Lower lobe of right lung (tissue), 2 donors: ENCODE results near the gene LRTM2. TPM values are rescaled to one million over a fixed set of nuclear protein-coding genes. Genes with fewer than 3 reads are reported as not detected.

Experiments
- ATAC-seq, 2 donors: fragments of 200-7000 bp; cut with Tn5 transposase; one replicate each; pipeline ENCODE4 v1.9.1; 2020 to 2022; ENCODE audit warnings: mild to moderate bottlenecking in 2 of 2, moderate library complexity in 2 of 2
- DNase-seq: peaks from one replicate; pipeline ENCODE4 v3.0.0-alpha.2; 2020
- H3K27ac ChIP-seq: fragments of 200-600 bp; one replicate; pipeline ENCODE4 v1.8.0; 2022
- H3K27me3 ChIP-seq: fragments of 200-600 bp; one replicate; pipeline ENCODE4 v1.8.0; 2022; ENCODE audit warnings: low read depth
- H3K36me3 ChIP-seq: fragments of 200-600 bp; one replicate; pipeline ENCODE4 v1.8.0; 2022; ENCODE audit warnings: mild to moderate bottlenecking
- H3K4me1 ChIP-seq: fragments of 200-600 bp; one replicate; pipeline ENCODE4 v1.8.0; 2022
- H3K4me3 ChIP-seq: fragments of 200-600 bp; one replicate; pipeline ENCODE4 v1.8.0; 2022; ENCODE audit warnings: mild to moderate bottlenecking
- H3K9me3 ChIP-seq: fragments of 200-600 bp; one replicate; pipeline ENCODE4 v1.8.0; 2022
- intact Hi-C: fragments of 100-400 bp; cut with DNase I; formaldehyde crosslinking; loops from one replicate; pipeline ENCODE4 v1.11.0; 2022
- total RNA-seq: library from RNA; stranded (reverse); fragmentation: NEBNext Ultra II Directional; extraction: Animal tissue kit (Norgen Biotek cat#: 25700); gene quantifications from one replicate; pipeline ENCODE4 v1.2.1, GENCODE V29; 2021
- TF ChIP-seq, protein P1 (sequence below): fragments of 200-600 bp; IDR thresholded peaks from one replicate; pipeline ENCODE4 v1.8.0; 2022; ENCODE audit warnings: antibody characterized with exemption, mild to moderate bottlenecking
- donor health status: DM: no; HTN: yes; CAD: no; lungs with severe emphysema.

The LRTM2 gene
- total RNA-seq, 1 donor from 2014 or later: not detected

DNA sequence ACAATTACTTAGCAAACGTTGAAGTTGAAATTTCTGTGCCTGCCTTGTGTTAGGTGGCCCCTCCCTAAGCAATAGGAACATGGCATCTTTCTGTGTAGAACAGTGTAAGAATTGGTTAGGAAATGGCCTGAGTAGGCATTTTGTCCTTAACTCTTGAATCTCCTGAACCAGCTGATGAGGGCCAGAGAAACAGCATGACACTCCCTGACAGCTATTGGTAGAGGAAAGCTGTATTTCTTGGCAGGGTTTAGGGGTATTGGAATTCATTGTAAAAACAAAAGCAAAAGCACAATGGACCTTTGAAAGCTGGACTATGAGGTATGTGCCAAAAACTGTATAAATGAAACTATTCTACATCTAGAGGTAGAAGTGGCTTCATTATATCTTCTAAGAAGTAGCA lies 40.6 kb upstream of the LRTM2 start:
- peak in 1 of 2 donors; percentile 38 for ATAC-seq
- intact Hi-C loops: no loop called here
- H3K36me3 ChIP-seq: peaks cover 40% of the 10 kb centered on the region
- H3K9me3 ChIP-seq: no peaks in the 10 kb centered on the region
- TF ChIP-seq, protein P1, sequence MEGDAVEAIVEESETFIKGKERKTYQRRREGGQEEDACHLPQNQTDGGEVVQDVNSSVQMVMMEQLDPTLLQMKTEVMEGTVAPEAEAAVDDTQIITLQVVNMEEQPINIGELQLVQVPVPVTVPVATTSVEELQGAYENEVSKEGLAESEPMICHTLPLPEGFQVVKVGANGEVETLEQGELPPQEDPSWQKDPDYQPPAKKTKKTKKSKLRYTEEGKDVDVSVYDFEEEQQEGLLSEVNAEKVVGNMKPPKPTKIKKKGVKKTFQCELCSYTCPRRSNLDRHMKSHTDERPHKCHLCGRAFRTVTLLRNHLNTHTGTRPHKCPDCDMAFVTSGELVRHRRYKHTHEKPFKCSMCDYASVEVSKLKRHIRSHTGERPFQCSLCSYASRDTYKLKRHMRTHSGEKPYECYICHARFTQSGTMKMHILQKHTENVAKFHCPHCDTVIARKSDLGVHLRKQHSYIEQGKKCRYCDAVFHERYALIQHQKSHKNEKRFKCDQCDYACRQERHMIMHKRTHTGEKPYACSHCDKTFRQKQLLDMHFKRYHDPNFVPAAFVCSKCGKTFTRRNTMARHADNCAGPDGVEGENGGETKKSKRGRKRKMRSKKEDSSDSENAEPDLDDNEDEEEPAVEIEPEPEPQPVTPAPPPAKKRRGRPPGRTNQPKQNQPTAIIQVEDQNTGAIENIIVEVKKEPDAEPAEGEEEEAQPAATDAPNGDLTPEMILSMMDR: no peak
- H3K4me3 ChIP-seq: no peak overlapping the region
- DNase-seq: no peak
- H3K4me1 ChIP-seq: peaks cover 28% of the 10 kb centered on the region
- no peaks in the 10 kb centered on the region for H3K27me3 ChIP-seq
- H3K27ac ChIP-seq: no peak overlapping the region

GRCh38 chr12:1781772-1782171 lies 38.6 kb upstream of the LRTM2 start:
- H3K36me3 ChIP-seq: peaks cover 60% of the 10 kb centered on the region
- no peaks in the 10 kb centered on the region for H3K9me3 ChIP-seq
- TF ChIP-seq, protein P1: no peak
- peaks cover 28% of the 10 kb centered on the region for H3K4me1 ChIP-seq
- H3K4me3 ChIP-seq: no peak overlapping the region
- ATAC-seq (peak; percentile 66 to 80), DNase-seq (no peak)
- intact Hi-C loops: no loop called here
- no peaks in the 10 kb centered on the region for H3K27me3 ChIP-seq
- H3K27ac ChIP-seq: no peak overlapping the region

- intact Hi-C loops: no loop called here
- H3K4me1 ChIP-seq: peaks cover 28% of the 10 kb centered on the region
- no peak overlapping the region for H3K27ac ChIP-seq
- DNase-seq (no peak), ATAC-seq (no peak)
- TF ChIP-seq, protein P1: no peak
- H3K9me3 ChIP-seq: no peaks in the 10 kb centered on the region
- peaks cover 64% of the 10 kb centered on the region for H3K36me3 ChIP-seq
- no peak overlapping the region for H3K4me3 ChIP-seq
- no peaks in the 10 kb centered on the region for H3K27me3 ChIP-seq
Observed at GRCh38 chr12:1782215-1782614, 38.1 kb upstream of the LRTM2 start.

GRCh38 chr12:1787714-1788113 lies 32.7 kb upstream of the LRTM2 start:
- Histone ChIP-seq H3K27me3 (no peaks in the 10 kb centered on the region), H3K4me1 (peaks cover 9% of the 10 kb centered on the region), H3K9me3 (no peaks in the 10 kb centered on the region), H3K27ac (no peak overlapping the region), H3K36me3 (peaks cover 54% of the 10 kb centered on the region), H3K4me3 (no peak overlapping the region)
- ATAC-seq: no peak
- DNase-seq: no peak
- intact Hi-C loops: loop anchor here (5.0 kb wide), 1 partner anchor 135 kb away; no protein-coding TSS in a partner anchor
- TF ChIP-seq, protein P1: no peak

- no peaks in the 10 kb centered on the region for H3K9me3 ChIP-seq
- intact Hi-C loops: loop anchor here (10.0 kb wide), 1 partner anchor 144 kb away; no protein-coding TSS in a partner anchor
- peaks cover 29% of the 10 kb centered on the region for H3K36me3 ChIP-seq
- H3K4me3 ChIP-seq: no peak overlapping the region
- peaks cover 18% of the 10 kb centered on the region for H3K4me1 ChIP-seq
- DNase-seq (no peak), ATAC-seq (no peak)
- no peaks in the 10 kb centered on the region for H3K27me3 ChIP-seq
- TF ChIP-seq, protein P1: no peak
- no peak overlapping the region for H3K27ac ChIP-seq
Observed at GRCh38 chr12:1790444-1790843, 29.9 kb upstream of the LRTM2 start.
